SK-N-SH (cell line): ENCODE results near the gene FLT3LG. TPM values are rescaled to one million over a fixed set of nuclear protein-coding genes. Genes with fewer than 3 reads are reported as not detected.
A peak's percentile ranks its signal among the peaks of the same experiment; 100 is the strongest.

ENCODE experiments used
- CTCF ChIA-PET: fragments of 300-600, 350-600 bp; formaldehyde crosslinking; extraction: SDS; loops from one replicate; lab custom pipeline; 2021; lab: Yijun Ruan, JAX
- POLR2A ChIA-PET: fragments of 350-600 bp; sonication (Branson Sonifier 250); formaldehyde crosslinking; extraction: SDS; loops from one replicate; lab custom pipeline; 2020; ENCODE audit warnings: antibody characterized with exemption, inconsistent platforms; lab: Yijun Ruan, JAX
- DNase-seq: peaks from one replicate; pipeline ENCODE4 v3.0.0; 2012
- H2AFZ ChIP-seq: fragments of 200-600 bp; sonication (generic); 2 replicates; pipeline ENCODE4 v1.8.1; 2016; ENCODE audit warnings: antibody characterized with exemption, mild to moderate bottlenecking, low read depth
- H3F3A ChIP-seq: fragments of 200-600 bp; sonication (generic); replicated peaks from 2 replicates; pipeline ENCODE3; 2016; ENCODE audit warnings: antibody characterized with exemption, mild to moderate bottlenecking; ENCODE audit not compliant: insufficient read depth
- H3K27ac ChIP-seq, 2 experiments: fragments of 200-500 bp in 1 of 2; fragments of 200-600 bp in 1 of 2; sonication (Bioruptor generic) in 1 of 2; sonication (generic), shearing (Covaris generic) in 1 of 2; 2 replicates each; pipeline versions ENCODE4 v1.5.1 to v1.6.1; 2014 to 2016; ENCODE audit warnings: low read depth in 2 of 2, inconsistent platforms in 1 of 2, low read length in 1 of 2, mild to moderate bottlenecking in 1 of 2, mixed read lengths in 1 of 2
- H3K27me3 ChIP-seq: fragments of 200-600 bp; sonication (generic), shearing (Covaris generic); 2 replicates; pipeline ENCODE4 v1.6.1; 2016; ENCODE audit warnings: mixed run types; ENCODE audit not compliant: insufficient read depth
- H3K36me3 ChIP-seq, 2 experiments: fragments of 200-500 bp in 1 of 2; fragments of 200-600 bp in 1 of 2; sonication (Bioruptor generic) in 1 of 2; sonication (generic) in 1 of 2; replicated peaks in 1 of 2; 2 replicates each; pipeline versions ENCODE3 to v1.5.1; 2014 to 2016; ENCODE audit warnings: low read length in 1 of 2, mild to moderate bottlenecking in 1 of 2; ENCODE audit not compliant: insufficient read depth in 2 of 2, control insufficient read depth in 1 of 2
- H3K4me1 ChIP-seq, 2 experiments: fragments of 200-500 bp in 1 of 2; fragments of 200-600 bp in 1 of 2; sonication (Bioruptor generic) in 1 of 2; sonication (generic), shearing (Covaris generic) in 1 of 2; 2 replicates each; pipeline versions ENCODE4 v1.5.1 to v1.6.1; 2014 to 2016; ENCODE audit warnings: low read depth in 1 of 2, low read length in 1 of 2, mixed run types in 1 of 2; ENCODE audit not compliant: insufficient read depth in 2 of 2, control insufficient read depth in 1 of 2
- H3K4me2 ChIP-seq: fragments of 200-600 bp; sonication (generic), shearing (Covaris generic); 2 replicates; pipeline ENCODE4 v1.6.1; 2017; ENCODE audit warnings: mixed run types
- H3K4me3 ChIP-seq, 2 experiments: fragments of 200-500 bp in 1 of 2; fragments of 200-600 bp in 1 of 2; sonication (Bioruptor generic) in 1 of 2; sonication (generic), shearing (Covaris generic) in 1 of 2; 2 replicates each; pipeline versions ENCODE4 v1.5.1 to v1.8.1; 2014 to 2016; ENCODE audit warnings: low read depth in 2 of 2, inconsistent platforms in 1 of 2, low read length in 1 of 2, mild to moderate bottlenecking in 1 of 2, mixed read lengths in 1 of 2, moderate library complexity in 1 of 2
- H3K79me2 ChIP-seq: fragments of 200-600 bp; sonication (generic); 2 replicates; pipeline ENCODE4 v1.8.1; 2017; ENCODE audit warnings: mild to moderate bottlenecking; ENCODE audit not compliant: insufficient read depth
- H3K9ac ChIP-seq: fragments of 200-600 bp; sonication (generic); 2 replicates; pipeline ENCODE4 v1.6.1; 2017; ENCODE audit warnings: mixed run types
- H3K9me2 ChIP-seq: fragments of 200-600 bp; sonication (generic); 2 replicates; pipeline ENCODE4 v1.6.1; 2017; ENCODE audit warnings: mixed run types
- H3K9me3 ChIP-seq: fragments of 200-600 bp; sonication (generic); 2 replicates; pipeline ENCODE4 v1.6.1; 2017; ENCODE audit warnings: mixed run types, mild to moderate bottlenecking, moderate library complexity
- H4K20me1 ChIP-seq: fragments of 200-600 bp; sonication (generic); 2 replicates; pipeline ENCODE4 v1.6.1; 2017; ENCODE audit warnings: mild to moderate bottlenecking, mixed run types; ENCODE audit not compliant: insufficient read depth
- CTCF ChIP-seq: fragments of 200-600 bp; sonication (generic); IDR thresholded peaks from 2 replicates; pipeline ENCODE4 v1.6.1; 2017; ENCODE audit warnings: antibody characterized with exemption, mild to moderate bottlenecking, moderate library complexity
- ELF1 ChIP-seq: IDR thresholded peaks from 2 replicates; pipeline ENCODE4 v1.4.0; 2012
- EP300 ChIP-seq, 2 experiments: IDR thresholded peaks; 2 replicates each; pipeline versions ENCODE4 v1.4.0 to v1.6.1; 2012; ENCODE audit warnings: borderline replicate concordance in 1 of 2, low read depth in 1 of 2, low read length in 1 of 2
- FOSL2 ChIP-seq: IDR thresholded peaks from 2 replicates; pipeline ENCODE4 v1.4.0; 2012; ENCODE audit warnings: low read depth, mild to moderate bottlenecking, moderate library complexity, borderline replicate concordance
- FOXM1 ChIP-seq: IDR thresholded peaks from 2 replicates; pipeline ENCODE4 v1.4.0; 2012; ENCODE audit warnings: low read depth, mild to moderate bottlenecking
- GABPA ChIP-seq: IDR thresholded peaks from 2 replicates; pipeline ENCODE4 v1.4.0; 2012; ENCODE audit warnings: low read depth, mild to moderate bottlenecking
- GATA2 ChIP-seq: sonication (generic); formaldehyde crosslinking; IDR thresholded peaks from 2 replicates; pipeline ENCODE4 v1.5.0; 2020; ENCODE audit warnings: mild to moderate bottlenecking, missing genetic modification reagents
- IRF3 ChIP-seq: fragments of 150-350 bp; IDR thresholded peaks from 2 replicates; pipeline ENCODE4 v1.6.1; 2016; ENCODE audit warnings: mild to moderate bottlenecking, low read depth, low read length
- JUND ChIP-seq: IDR thresholded peaks from 2 replicates; pipeline ENCODE4 v1.4.0; 2012
- MAX ChIP-seq: IDR thresholded peaks from 2 replicates; pipeline ENCODE4 v1.4.0; 2012; ENCODE audit warnings: low read depth
- NFIC ChIP-seq: IDR thresholded peaks from 2 replicates; pipeline ENCODE4 v1.4.0; 2012; ENCODE audit warnings: borderline replicate concordance
- NRF1 ChIP-seq: IDR thresholded peaks from 2 replicates; pipeline ENCODE4 v1.6.1; 2012; ENCODE audit warnings: low read depth, mild to moderate bottlenecking, low read length
- RAD21 ChIP-seq: IDR thresholded peaks from 2 replicates; pipeline ENCODE4 v1.6.1; 2012; ENCODE audit warnings: mild to moderate bottlenecking, low read length
- RCOR1 ChIP-seq: fragments of 150-350 bp; IDR thresholded peaks from 2 replicates; pipeline ENCODE4 v1.6.1; 2017; ENCODE audit warnings: antibody characterized with exemption, low read length
- RFX5 ChIP-seq: IDR thresholded peaks from 2 replicates; pipeline ENCODE4 v1.6.1; 2012; ENCODE audit warnings: mild to moderate bottlenecking, improper control_type of control experiment, low read length
- SIN3A ChIP-seq: IDR thresholded peaks from 2 replicates; pipeline ENCODE4 v1.6.1; 2012; ENCODE audit warnings: low read depth, mild to moderate bottlenecking, low read length, moderate library complexity, borderline replicate concordance
- SMC3 ChIP-seq: IDR thresholded peaks from 2 replicates; pipeline ENCODE4 v1.6.1; 2012; ENCODE audit warnings: low read depth, low read length, improper control_type of control experiment
- TAF1 ChIP-seq: IDR thresholded peaks from 2 replicates; pipeline ENCODE4 v1.6.1; 2012; ENCODE audit warnings: low read depth, mild to moderate bottlenecking, low read length, moderate library complexity, borderline replicate concordance
- USF2 ChIP-seq: fragments of 150-350 bp; IDR thresholded peaks from 2 replicates; pipeline ENCODE4 v1.6.1; 2017; ENCODE audit warnings: antibody characterized with exemption, low read length, low read depth, borderline replicate concordance
- ZBTB33 ChIP-seq: IDR thresholded peaks from 2 replicates; pipeline ENCODE4 v1.4.0; 2012; ENCODE audit warnings: low read depth, borderline replicate concordance
- WGBS: methylation state at CpG from one replicate; pipeline ENCODE4 v1.1.6; 2017; ENCODE audit warnings: low lambda C conversion rate; 5-methylcytosine and 5-hydroxymethylcytosine counted together
- polyA plus RNA-seq, 3 experiments: library from polyadenylated mRNA; depleted of rRNA; stranded (reverse); fragments of >200 nt; gene quantifications; 2 replicates each; pipeline ENCODE4 v1.2.3, GENCODE V29; 2012

FLT3LG gene
- polyA plus RNA-seq, 1 of the 3 experiments (the other 2 are of a cell fraction), result 6.4 TPM

- Histone ChIP-seq H3K79me2 (peaks cover 38% of the 10 kb centered on the region), H3K4me1 (peaks cover 0 to 21% of the 10 kb centered on the region in 2 experiments; a peak in 1 of 4 replicates), H3K4me2 (peak overlapping the region; percentile 92; the same call in 1 of the 2 replicates), H3F3A (peaks cover 72% of the 10 kb centered on the region), H3K9ac (peak overlapping the region; percentile 98; the same call in 1 of the 2 replicates), H3K4me3 (peak overlapping the region in 1 of 2 experiments; percentile 86; a peak in 1 of 4 replicates)
- ChIA-PET POLR2A (no interaction called here), CTCF (interaction anchor here (0.8 to 3.4 kb wide), 3 partner anchors 56 to 189 kb away, joined by 3 to 12 read pairs (median 4); no protein-coding TSS in a partner anchor)
- DNase-seq, result no peak
- no peak for TF ChIP-seq JUND
- TF ChIP-seq SMC3, result no peak
- TF ChIP-seq RAD21, result no peak
- TF ChIP-seq NFIC, result no peak
- no peak for TF ChIP-seq EP300 (IDR thresholded peaks at IDR 0.05; ENCODE audit: borderline replicate concordance in 1 of 2, low read depth in 1 of 2, low read length in 1 of 2)
- TF ChIP-seq TAF1, result no peak
- no peak for TF ChIP-seq NRF1
- no peak for TF ChIP-seq SIN3A
- TF ChIP-seq MAX, result no peak
- no peak for TF ChIP-seq FOSL2
- no peak for TF ChIP-seq RCOR1
- TF ChIP-seq, all 33 proteins: peak for 0
- peaks cover 32% of the 10 kb centered on the region for H4K20me1 ChIP-seq
- no peaks in the 10 kb centered on the region for H3K27me3 ChIP-seq
- no peaks in the 10 kb centered on the region for H3K9me3 ChIP-seq
- peaks cover 36 to 48% of the 10 kb centered on the region in 2 experiments for H3K36me3 ChIP-seq
- WGBS, result 98% methylated on average over 17 of the region's 27 CpGs
- H2AFZ ChIP-seq, result no peak overlapping the region
- H3K9me2 ChIP-seq, result no peaks in the 10 kb centered on the region
- peak overlapping the region; percentile 13 to 80 for H3K27ac ChIP-seq
These were observed 16.4 kb downstream of the FLT3LG start for GRCh38 chr19:49490287-49491029.

- Histone ChIP-seq H3K36me3 (peaks cover 36 to 48% of the 10 kb centered on the region in 2 experiments), H3K79me2 (peaks cover 39% of the 10 kb centered on the region), H3K9me3 (no peaks in the 10 kb centered on the region), H4K20me1 (peaks cover 32% of the 10 kb centered on the region), H3K4me1 (peaks cover 0 to 21% of the 10 kb centered on the region in 2 experiments; a peak in 1 of 4 replicates), H2AFZ (no peak overlapping the region), H3K27me3 (no peaks in the 10 kb centered on the region), H3K9me2 (no peaks in the 10 kb centered on the region), H3K4me2 (no peak overlapping the region), H3K27ac (peak overlapping the region in 1 of 2 experiments; percentile 80; a peak in 1 of 4 replicates), H3K4me3 (no peak overlapping the region), H3F3A (peaks cover 75% of the 10 kb centered on the region), H3K9ac (no peak overlapping the region)
- no peak for DNase-seq
- ChIA-PET POLR2A (no interaction called here), CTCF (interaction anchor here (0.8 to 0.9 kb wide), 2 partner anchors 55 to 188 kb away, joined by 3 to 4 read pairs; no protein-coding TSS in a partner anchor)
- 81% methylated on average over 14 of the region's 17 CpGs for WGBS
- TF ChIP-seq USF2 (no peak), CTCF (no peak), GATA2 (no peak), GABPA (no peak), FOXM1 (no peak), RCOR1 (no peak), IRF3 (no peak), ELF1 (no peak), ZBTB33 (no peak), EP300 (IDR thresholded peaks at IDR 0.05; ENCODE audit: borderline replicate concordance in 1 of 2, low read depth in 1 of 2, low read length in 1 of 2) (no peak), RFX5 (no peak)
These were observed 17.2 kb downstream of the FLT3LG start for GRCh38 chr19:49491030-49491803.
